HG03575 (cell line): ENCODE results near the gene NHERF1.

Experiments
- ATAC-seq: cut with Tn5 transposase; IDR thresholded peaks from one replicate; pipeline ENCODE4 v1.9.1; 2021; ENCODE audit not compliant: unreplicated experiment, insufficient number of reproducible peaks, low FRiP score; ENCODE audit errors: extremely low read depth

The NHERF1 gene

DNA sequence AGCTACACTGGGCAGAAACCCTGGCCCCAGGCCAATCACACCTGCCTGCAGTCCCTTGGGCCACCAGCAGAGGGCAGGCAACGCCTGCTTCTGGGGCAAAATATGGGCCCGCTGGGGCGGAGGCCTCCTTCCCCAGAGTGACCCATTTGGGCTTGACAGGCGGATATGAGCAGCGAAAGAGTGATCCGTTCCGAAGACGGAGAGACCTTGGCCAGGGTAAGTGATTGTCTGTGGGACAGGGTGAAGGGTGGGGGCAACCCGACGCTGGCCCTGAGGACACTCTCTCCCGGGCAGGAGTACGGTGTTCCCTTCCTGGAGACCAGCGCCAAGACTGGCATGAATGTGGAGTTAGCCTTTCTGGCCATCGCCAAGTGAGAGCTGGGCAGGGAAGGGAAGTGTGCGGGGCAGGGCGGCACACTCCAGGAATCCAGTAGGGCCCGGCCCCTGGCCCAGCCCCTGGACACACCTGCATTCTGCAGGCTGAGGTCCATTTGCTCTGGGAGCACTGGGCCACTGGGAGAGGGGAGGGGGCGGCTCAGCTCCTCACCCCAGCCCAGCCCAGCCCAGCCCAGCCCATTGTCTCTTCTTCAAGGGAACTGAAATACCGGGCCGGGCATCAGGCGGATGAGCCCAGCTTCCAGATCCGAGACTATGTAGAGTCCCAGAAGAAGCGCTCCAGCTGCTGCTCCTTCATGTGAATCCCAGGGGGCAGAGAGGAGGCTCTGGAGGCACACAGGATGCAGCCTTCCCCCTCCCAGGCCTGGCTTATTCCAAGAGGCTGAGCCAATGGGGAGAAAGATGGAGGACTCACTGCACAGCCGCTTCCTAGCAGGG, 3.5 kb upstream of the NHERF1 start:
- no peak for ATAC-seq

DNA sequence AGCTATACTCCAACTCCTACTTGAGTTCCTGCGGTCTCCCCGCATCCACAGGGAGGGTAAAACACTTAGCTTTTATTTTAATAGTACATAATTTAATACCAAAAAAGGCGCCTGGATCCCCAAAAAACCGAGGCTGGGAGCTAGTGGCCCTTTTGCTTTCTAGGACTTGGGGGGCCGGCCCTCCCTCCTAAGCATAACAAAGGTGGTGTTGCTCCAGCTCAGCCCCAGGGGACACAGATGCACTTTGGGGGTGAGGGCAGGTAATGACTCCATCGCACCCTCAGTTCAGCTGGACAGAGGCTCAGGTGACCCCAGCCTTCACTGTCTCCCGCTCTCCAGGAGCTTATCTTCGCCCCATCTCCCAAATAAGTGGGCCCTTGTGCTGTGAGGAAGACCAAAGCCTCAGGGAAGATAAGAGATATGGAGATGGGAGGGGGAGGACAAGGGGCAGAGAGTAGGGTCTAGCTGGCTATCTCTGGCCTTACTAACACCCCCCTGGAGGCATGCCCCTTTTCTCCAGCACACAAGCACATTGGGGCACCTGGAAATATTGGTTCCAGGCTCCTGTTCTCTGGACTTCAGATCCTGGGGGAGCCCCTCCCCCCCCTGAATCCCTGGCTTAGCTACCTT, 2.8 kb upstream of the NHERF1 start:
- ATAC-seq: no peak

DNA sequence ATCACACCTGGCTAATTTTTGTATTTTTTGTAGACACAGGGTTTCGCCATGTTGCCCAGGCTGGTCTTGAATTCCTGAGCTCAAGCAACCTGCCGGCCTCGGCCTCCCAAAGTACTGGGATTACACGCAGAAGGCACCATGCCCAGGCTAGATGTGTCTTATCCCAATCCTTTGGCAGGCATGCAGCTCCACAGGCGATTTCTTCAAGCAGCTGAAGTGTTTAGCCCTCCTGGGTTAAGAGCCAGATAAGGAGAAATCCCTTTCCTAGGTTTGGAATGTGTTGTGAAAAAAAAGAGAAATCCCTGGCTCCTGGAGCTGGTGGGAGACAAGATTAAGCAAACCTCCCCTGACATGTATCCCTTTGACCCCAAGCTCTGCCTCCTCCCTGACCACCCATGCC, 2.1 kb upstream of the NHERF1 start:
- ATAC-seq: no peak

DNA sequence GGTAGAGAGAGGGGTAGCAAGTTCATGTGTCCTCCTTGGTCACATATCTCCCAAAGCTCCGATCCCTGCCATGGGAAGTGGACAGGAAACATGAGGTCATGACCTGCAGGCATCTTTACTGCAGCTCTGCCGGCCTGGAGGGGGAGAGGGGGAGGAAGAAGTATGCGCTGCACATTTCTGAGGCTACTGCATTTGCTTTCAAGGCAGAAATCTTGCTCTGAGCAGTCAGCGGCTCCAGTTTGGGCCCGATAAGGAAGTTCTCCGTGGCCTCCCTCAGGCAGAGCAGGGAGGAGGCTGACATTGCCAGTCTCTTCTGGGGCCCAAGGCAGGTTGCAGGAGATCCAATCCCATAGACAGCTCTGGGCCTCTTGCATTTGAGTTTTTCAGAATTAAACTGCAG, 1.5 kb upstream of the NHERF1 start:
- no peak for ATAC-seq

DNA sequence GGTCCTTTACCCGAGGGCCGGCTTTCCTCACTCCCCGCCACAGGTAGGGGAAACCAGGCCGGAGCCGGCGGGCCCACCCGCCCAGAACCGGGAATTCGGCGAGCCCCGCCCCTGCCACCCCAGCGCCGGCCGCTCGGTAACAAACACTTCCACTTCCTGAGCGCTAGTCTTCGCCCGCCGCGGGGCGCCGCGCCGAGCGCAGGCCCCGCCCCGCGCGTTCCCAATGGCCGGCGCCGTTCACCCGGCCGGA, 224 bp upstream of the NHERF1 start:
- ATAC-seq: no peak

DNA sequence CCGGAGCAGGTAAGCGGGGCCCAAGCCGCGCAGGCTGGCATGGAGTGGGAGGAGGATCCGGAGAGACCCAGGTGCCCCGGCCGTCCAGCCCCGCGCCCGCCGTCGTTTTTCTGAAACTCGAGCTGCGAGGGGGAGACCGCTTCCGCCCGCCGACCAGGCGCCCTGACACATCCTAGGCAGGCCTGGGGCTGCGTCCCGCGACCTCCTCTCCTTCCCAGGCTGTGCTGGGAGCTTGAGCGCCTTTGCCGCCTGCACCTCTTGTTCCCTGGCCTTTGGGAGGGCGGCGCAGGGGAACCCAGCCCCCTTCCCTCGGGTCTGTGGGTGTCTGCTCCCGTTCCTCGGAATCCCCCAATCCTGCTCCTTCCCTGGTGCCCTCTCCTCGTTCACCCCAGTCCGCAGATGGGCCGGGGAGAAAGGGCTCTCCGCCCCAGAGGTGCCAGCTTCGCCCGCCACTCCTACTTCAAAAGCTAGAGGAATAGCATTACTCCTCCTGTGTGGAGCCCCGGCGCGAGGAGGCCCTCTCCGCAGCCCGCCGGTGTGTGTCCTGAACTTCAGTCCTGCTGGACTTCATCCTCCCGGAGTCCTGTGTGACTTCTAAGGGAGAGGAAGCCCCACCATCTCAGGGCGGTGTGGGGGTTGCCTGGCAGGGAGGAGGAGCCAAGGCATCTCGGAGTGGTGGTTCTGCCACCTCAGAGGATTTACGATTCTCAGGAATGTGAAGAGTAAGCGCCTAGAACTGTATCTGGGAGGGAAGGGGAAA, 1.0 kb downstream of the NHERF1 start:
- no peak for ATAC-seq

DNA sequence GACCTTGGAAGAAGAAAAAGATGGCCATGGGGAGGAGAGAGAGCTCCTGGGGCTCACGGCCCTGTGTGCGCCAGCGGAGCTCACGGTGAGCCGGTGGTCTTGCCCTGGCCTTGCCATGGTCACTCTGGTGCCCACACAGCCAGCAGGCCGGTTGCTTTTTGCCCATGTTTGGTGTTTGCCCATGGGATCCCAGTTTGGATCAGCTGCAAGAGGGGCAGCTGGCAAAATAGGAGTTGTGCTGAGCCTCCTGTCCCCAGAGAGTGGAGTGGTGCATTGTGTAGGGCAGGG, 1.6 kb downstream of the NHERF1 start:
- no peak for ATAC-seq

DNA sequence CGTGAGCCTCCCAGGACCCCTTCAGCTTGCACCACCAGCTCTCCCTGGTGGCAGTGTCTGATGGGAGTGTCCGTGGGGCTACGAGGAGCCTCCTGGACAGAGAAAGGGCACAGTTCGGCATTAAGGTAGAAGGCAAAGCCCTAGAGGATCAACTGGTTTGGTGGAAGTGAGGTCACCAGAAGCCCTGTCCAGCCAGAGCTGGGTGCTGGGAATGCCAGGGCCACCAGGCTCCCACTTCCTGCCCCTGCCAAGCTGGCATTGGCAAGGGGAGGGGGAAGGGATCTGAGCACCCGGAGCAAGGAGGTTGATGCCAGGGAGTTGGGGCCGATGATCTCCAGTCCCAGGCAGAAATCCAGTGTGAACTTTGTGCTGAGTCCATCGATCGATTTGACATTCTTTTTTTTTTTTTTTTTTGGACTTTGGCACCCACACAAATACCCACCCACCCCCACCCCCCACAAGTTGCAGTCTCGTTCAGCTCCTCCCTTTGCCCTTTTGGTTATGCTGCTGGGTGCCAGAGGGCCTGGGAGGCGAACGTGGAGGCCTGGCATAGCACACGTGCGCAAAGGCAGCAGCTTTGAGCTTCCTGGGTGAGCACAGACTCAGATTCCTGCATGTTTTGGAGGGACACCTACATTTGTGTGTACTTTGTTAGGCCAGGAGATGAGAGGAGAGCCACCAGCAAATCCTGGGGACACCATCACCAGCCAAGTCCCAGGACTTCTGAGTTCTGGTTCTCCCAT, 2.1 kb downstream of the NHERF1 start:
- ATAC-seq: no peak

DNA sequence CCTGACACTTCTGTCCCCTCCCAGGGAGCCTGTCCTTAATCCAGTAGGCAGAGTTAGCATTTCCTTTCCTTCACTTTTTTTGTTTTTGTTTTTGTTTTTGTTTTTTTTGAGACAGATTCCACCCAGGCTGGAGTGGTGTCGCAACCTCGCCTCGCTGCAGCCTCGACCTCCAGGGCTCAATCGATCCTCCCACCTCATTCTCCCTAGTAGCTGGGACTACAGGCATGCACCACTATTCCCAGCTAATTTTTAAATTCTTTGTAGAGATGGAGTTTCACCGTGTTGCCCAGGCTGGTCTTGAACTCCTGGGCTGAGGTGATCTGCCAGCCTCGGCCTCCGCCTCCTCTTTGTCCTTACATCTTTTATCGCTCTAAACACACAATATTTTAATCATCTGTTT, 4.0 kb downstream of the NHERF1 start:
- no peak for ATAC-seq

DNA sequence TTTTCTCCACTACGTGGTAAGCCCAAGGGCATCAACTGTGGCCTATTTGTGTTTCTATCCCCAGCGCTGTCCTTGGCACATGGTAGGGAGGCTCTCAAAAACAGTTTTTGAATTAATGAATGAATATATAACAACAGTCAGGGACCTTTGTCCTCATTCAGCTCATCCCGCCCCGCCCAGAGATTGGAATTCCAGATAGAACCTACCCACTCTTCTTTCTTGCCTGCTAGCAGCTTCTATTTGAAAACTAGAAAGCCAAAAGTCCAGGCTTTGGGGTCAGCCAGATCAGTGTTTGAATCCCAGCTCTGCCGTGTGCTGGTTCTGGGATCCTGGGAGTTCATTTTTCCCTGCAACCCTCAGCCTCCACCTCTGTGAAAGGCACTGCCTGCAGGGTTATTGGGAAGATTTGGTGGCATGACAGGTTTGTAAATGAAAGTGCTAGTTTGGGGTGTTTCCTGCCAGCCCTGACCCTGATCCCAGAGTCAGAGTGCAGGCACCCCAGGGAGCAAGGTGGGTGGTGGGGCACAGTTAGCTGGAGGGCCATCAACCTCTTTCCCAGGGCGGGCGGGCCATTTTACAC, 4.5 kb downstream of the NHERF1 start:
- no peak for ATAC-seq

DNA sequence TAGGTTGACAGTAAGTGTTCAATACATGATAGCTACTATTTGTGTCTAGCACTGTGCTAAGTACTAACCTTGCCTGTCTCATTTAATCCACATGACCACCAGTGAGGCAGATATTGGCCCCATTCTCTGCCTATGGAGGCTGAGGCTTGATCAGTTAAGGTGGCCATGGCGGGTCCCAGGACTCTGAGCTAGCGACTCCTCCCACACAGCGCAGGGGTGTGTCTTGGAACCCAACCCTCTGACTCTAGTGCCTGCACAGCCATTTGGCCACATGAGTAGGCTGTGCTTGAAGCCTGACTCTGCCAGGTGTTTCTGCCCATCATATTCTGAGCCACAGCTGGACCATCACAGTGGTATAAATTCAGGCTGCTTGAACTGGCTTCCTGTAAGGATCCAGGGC, 6.4 kb downstream of the NHERF1 start:
- ATAC-seq: no peak

DNA sequence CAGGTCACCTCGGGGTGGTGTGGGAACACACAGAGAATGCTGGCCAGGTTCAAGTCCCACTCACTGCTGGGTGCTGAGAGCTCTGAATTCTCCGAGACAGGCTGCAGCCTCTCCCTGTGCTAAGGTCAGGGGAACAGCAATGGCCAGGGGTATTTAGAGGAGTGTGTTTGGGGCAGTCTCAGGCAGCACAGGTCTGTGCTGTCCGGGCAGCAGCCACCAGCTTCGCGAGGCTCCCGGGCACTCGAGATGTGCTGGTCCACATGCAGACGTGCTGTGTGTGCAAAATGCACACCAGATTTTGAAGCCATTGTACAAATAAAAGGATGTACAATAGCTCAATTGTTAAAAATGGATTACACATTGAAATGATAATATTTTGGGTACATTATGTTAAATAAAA, 7.1 kb downstream of the NHERF1 start:
- ATAC-seq: no peak

DNA sequence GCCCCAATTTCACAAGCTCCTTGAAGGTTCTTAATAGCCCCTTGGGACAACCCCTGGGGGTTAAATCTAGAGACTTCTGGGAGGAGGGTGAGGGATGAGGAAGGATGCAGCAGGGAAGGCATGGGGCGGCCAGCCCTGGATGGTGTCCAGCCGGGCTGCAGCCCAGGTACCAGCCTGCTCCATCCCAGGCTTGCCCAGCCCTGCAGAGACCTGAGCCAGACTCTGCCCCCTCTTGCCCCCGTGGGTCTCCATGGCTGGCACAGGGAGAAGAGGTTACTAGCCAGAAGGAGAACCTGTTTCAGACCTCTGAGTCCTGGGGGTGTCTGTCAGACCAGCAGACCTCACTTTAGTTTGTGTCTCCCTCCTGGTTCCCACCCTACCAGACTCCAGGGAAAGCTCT, 8.5 kb downstream of the NHERF1 start:
- no peak for ATAC-seq

DNA sequence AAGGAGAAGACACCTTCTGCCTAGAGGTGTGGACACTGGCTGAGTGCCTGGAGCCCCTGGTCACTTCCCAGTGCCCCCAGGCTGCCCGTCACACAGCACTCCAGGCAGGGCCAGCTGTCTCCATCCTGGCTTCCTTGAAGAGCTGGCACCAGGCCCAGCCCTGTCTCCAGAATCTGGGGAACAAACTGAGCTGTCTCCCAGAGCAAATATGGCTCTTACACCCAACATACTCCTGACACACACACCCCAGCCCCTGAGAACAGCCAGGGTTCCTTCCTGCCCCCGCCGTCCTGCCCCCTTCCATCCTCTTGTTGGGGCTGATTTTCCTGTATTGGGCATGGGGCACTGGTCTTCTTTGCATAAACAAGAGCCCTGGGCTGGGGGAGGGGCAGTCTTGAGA, 9.1 kb downstream of the NHERF1 start:
- no peak for ATAC-seq

DNA sequence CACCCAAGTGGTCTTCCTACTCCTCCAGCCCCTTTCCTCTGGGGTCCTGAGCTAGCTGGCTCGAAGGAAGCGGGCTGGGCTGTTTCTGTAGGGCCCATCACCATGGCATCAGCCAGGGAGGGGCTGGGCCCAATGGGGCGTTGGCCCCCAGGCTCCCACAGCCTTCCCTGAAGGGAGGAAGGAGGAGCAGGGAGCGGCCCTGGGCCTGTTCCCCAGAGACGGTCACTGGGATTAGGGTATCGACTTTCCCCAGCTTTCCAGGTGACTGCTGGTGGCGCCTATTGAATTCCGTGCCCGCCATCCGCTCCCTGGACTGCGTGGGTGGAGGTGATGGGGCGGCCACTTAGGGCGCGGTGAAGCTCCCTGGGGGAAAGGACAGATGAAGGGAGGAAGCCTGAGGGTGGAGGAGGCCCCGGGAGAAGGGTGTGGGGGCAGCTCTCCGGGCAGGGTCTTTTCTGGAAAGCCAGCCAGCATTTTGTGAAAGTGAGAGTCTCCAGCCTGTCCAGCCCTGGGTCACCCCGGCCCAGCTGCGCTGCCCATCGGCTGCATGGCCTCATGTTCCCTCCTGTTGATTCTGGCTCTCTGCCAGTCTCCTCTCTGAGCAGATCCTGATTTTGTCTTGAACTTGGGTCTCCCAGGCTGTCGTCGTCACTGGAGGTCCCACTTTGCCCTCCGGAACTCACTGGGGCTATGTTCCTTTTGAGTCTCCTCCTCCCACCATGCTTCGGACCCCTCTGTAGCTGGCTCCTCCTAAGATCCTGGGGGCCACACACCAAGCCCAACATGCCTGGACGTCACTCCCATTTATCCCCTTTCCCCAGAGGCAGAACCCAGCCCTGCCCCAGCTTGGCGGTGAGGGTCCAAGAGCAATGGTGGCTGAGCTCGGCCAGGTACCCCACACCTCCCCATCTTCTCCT, 9.8 kb downstream of the NHERF1 start:
- no peak for ATAC-seq

DNA sequence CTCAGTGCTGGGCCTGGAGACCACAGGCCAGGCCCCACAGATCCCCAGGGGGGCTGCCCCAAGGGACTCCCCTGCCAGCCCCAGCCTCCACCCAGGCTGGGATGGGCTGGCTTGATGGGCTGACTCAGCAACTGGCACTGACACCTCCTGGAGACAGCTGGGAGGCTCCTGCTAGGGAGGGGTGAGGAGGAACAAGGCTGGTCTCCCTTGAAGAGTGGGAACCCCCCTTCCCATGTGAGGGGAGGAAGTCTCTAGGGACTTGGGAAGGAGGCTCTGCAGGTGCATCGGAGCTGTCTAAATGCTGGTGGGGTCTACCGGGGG, 10.4 kb downstream of the NHERF1 start:
- no peak for ATAC-seq

DNA sequence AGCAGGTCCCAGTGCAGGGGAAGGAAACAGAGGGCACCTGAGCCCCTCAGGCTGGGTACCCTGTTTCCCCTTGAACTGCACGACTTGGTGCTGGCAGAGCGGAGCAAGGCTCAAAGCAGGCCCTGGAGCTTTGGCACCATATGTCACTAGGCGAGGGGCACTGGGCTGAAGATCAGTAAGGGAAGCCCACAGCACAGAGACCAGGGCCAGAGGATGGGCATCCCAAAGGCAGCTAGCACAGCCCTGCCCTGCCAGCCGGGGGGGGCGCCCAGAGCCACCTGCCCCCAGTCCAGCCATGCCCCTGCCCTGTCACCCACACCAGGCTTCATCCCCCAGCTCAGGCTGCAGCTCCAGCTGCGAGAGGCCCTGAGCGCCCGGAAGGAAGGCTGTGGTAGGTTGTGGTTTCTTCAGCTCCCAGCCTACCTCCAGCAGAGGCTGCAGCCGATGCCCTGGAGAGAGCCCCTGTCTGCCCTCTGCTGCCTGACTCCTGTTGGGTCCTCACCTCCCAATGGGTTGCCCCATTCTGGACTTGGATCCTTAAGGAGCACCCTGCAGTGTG, 10.9 kb downstream of the NHERF1 start:
- no peak for ATAC-seq

DNA sequence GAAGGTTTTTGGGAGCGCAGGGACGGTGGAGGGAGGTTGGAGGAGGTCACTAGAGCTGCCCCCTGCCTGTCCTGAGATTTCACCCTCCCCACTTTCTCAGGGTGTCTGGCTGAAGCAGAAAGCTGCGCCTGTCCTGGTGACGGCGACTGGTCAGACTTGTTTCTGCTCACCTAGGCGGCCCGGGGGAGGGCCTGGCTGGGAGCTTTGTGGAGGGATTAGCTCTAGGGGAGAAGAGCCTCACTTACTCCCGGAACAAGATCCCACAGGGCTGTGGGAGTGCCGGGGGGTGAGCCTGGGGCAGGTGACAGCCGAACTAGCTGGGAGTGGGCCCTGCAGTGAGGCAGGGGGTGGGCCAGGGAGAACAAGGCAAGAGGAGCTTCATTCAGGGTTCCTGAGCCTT, 11.5 kb downstream of the NHERF1 start:
- no peak for ATAC-seq
